PC-9 (cell line): ENCODE results near the gene RARS2. TPM values are rescaled to one million over a fixed set of nuclear protein-coding genes. Genes with fewer than 3 reads are reported as not detected.

Source experiments
- BruUV-seq: library from RNA; stranded (reverse); fragments of 400-500 nt; replicated peaks from 2 replicates; lab custom pipeline; 2021; lab: Mats Ljungman, UMichigan
- CTCF ChIA-PET: fragments of 300-600 bp; sonication (Branson Sonifier 250); formaldehyde crosslinking; loops from one replicate; lab custom pipeline; 2022; ENCODE audit warnings: antibody characterized with exemption; lab: Charles Lee
- POLR2A ChIA-PET: fragments of 300-600 bp; sonication (Branson Sonifier 250); formaldehyde crosslinking; loops from one replicate; lab custom pipeline; 2022; ENCODE audit warnings: antibody characterized with exemption; ENCODE audit not compliant: unreplicated experiment; lab: Charles Lee
- DNase-seq, 2 experiments: peaks; one replicate each; pipeline versions ENCODE4 v3.0.0 to v3.0.0-alpha.2; 2015 to 2022; ENCODE audit warnings: mixed read lengths in 1 of 2
- H2AFZ ChIP-seq: fragments of 200-600 bp; sonication (generic); 2 replicates; pipeline ENCODE4 v1.8.1; 2017; ENCODE audit warnings: antibody characterized with exemption
- H3F3A ChIP-seq: fragments of 200-600 bp; sonication (generic); 2 replicates; pipeline ENCODE4 v1.8.1; 2017; ENCODE audit warnings: antibody characterized with exemption, mild to moderate bottlenecking, low read depth; ENCODE audit not compliant: insufficient read depth
- H3K27ac ChIP-seq: fragments of 200-600 bp; sonication (generic); 2 replicates; pipeline ENCODE4 v1.6.1; 2016; ENCODE audit warnings: mixed run types
- H3K27me3 ChIP-seq: fragments of 200-600 bp; sonication (generic); 2 replicates; pipeline ENCODE4 v1.6.1; 2016; ENCODE audit warnings: low read depth, mixed run types; ENCODE audit not compliant: insufficient read depth
- H3K36me3 ChIP-seq: fragments of 200-600 bp; sonication (generic); 2 replicates; pipeline ENCODE4 v1.6.1; 2016; ENCODE audit warnings: low read depth, mixed run types
- H3K4me1 ChIP-seq: fragments of 200-600 bp; sonication (generic); replicated peaks from 2 replicates; pipeline ENCODE4 v1.6.1; 2016; ENCODE audit warnings: mixed run types; ENCODE audit not compliant: insufficient read depth
- H3K4me2 ChIP-seq: fragments of 200-600 bp; sonication (generic); 2 replicates; pipeline ENCODE4 v1.6.1; 2017; ENCODE audit warnings: mixed run types
- H3K4me3 ChIP-seq: fragments of 200-600 bp; sonication (generic); 2 replicates; pipeline ENCODE4 v1.6.1; 2016; ENCODE audit warnings: mixed run types
- H3K79me2 ChIP-seq: fragments of 200-600 bp; sonication (generic); 2 replicates; pipeline ENCODE4 v1.6.1; 2017; ENCODE audit warnings: low read depth, mixed run types
- H3K9me2 ChIP-seq: fragments of 200-600 bp; sonication (generic); 2 replicates; pipeline ENCODE4 v1.8.1; 2017; ENCODE audit warnings: mild to moderate bottlenecking; ENCODE audit not compliant: insufficient read depth
- H3K9me3 ChIP-seq: fragments of 200-600 bp; sonication (generic); 2 replicates; pipeline ENCODE4 v1.8.1; 2016; ENCODE audit warnings: low read depth; ENCODE audit not compliant: insufficient read depth
- H4K20me1 ChIP-seq: fragments of 200-600 bp; sonication (generic); 2 replicates; pipeline ENCODE4 v1.8.1; 2017; ENCODE audit not compliant: insufficient read depth
- CTCF ChIP-seq: fragments of 200-600 bp; sonication (generic); conservative IDR thresholded peaks from 2 replicates; pipeline ENCODE4 v1.6.1; 2017; ENCODE audit warnings: mixed run types, antibody characterized with exemption, mild to moderate bottlenecking, moderate library complexity
- EZH2 ChIP-seq: fragments of 200-600 bp; sonication (generic); IDR thresholded peaks from 2 replicates; pipeline ENCODE4 v1.8.0; 2017; ENCODE audit warnings: antibody characterized with exemption, low read depth
- intact Hi-C: fragments of 100-400 bp; cut with micrococcal nuclease; formaldehyde crosslinking; loops from one replicate; pipeline ENCODE4 v1.10.0; 2022; ENCODE audit not compliant: unreplicated experiment
- total RNA-seq: library from RNA; stranded (reverse); gene quantifications from 2 replicates; pipeline ENCODE4 v1.2.3, GENCODE V29; 2021

RARS2 gene
- total RNA-seq, 1 experiment from 2014 or later, result 34.6 TPM

DNA sequence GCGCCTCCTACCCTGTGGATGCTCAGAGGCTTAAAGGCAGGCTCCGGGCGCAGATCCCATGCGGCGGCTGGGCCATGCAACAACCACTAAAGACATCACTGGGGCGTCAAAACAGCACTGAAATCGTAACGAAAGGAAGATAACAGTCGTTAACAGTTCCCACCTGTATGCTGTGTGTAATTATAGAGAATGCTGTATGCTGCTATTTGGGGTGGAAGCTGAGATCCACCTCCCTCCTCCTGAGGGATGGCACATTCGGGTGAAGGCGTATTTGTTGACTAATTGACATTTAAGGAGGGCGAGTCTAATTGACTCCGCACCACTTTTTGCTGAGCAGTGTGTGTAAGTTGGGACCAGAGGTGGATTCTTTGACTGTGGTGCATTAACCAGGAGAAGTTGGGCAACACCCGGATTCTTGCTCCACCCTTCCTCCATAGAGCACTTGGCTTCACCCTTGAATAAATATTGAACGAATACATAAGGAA, 116.3 kb downstream of the RARS2 start:
- no peak for TF ChIP-seq CTCF
- TF ChIP-seq EZH2, result no peak
- H2AFZ ChIP-seq, result peak overlapping the region; percentile 90
- no peak overlapping the region for H3K27ac ChIP-seq

GRCh38 chr6:87472525-87473418, 117.0 kb downstream of the RARS2 start, which contains the start of gene SLC35A1:
SLC35A1 (plus strand) TSS chr6:87472974; CDS start chr6:87473004, 30 bp downstream.
- ChIA-PET POLR2A (interaction anchor here (0.6 to 0.7 kb wide), 2 partner anchors 22 to 1983 kb away, joined by 3 read pairs; no protein-coding TSS in a partner anchor), CTCF (interaction anchor here (0.7 kb wide), 1 partner anchor 214 kb away, joined by 3 read pairs; no protein-coding TSS in a partner anchor)
- Histone ChIP-seq H3K36me3 (no peaks in the 10 kb centered on the region), H3K27ac (0 out of 2 replicates have a peak within 1 kb of the TSS, but pooled peaks have one; percentile 32), H3K9me3 (no peaks in the 10 kb centered on the region), H3K4me3 (peak within 1 kb of the TSS; percentile 86), H3F3A (no peaks in the 10 kb centered on the region), H4K20me1 (no peaks in the 10 kb centered on the region), H3K9me2 (no peaks in the 10 kb centered on the region), H2AFZ (peak within 1 kb of the TSS; percentile 90), H3K4me1 (peaks cover 8% of the 10 kb centered on the region), H3K4me2 (peak within 1 kb of the TSS; percentile 84), H3K27me3 (no peaks in the 10 kb centered on the region), H3K79me2 (no peaks in the 10 kb centered on the region)
- no TSS peak for BruUV-seq
- intact Hi-C loops, result loop anchor here (1.0 to 5.0 kb wide), 5 partner anchors 51 to 230 kb away; partner anchors contain the start of genes AKIRIN2, CFAP206, ORC3 and SMIM8
- DNase-seq, result peak; percentile 49 to 82
- no peak for TF ChIP-seq EZH2
- peak; percentile 33; the same call in 1 of the 2 replicates for TF ChIP-seq CTCF

More for the DNA sequence above, 116.3 kb downstream of the RARS2 start:
- ChIA-PET POLR2A (no interaction called here), CTCF (no interaction called here)
- TSS peak; percentile 55 for BruUV-seq
- Histone ChIP-seq H3F3A (no peaks in the 10 kb centered on the region), H3K9me3 (no peaks in the 10 kb centered on the region), H3K4me3 (peak overlapping the region; percentile 86), H3K4me1 (peaks cover 8% of the 10 kb centered on the region), H4K20me1 (no peaks in the 10 kb centered on the region), H3K79me2 (no peaks in the 10 kb centered on the region), H3K36me3 (no peaks in the 10 kb centered on the region), H3K4me2 (peak overlapping the region; percentile 84), H3K9me2 (no peaks in the 10 kb centered on the region), H3K27me3 (no peaks in the 10 kb centered on the region)
- peak in 1 of 2 experiments; percentile 8 for DNase-seq
- intact Hi-C loops, result loop anchor here (2.0 to 5.0 kb wide), 3 partner anchors 117 to 229 kb away; partner anchors contain the start of genes AKIRIN2, ORC3 and SMIM8

DNA sequence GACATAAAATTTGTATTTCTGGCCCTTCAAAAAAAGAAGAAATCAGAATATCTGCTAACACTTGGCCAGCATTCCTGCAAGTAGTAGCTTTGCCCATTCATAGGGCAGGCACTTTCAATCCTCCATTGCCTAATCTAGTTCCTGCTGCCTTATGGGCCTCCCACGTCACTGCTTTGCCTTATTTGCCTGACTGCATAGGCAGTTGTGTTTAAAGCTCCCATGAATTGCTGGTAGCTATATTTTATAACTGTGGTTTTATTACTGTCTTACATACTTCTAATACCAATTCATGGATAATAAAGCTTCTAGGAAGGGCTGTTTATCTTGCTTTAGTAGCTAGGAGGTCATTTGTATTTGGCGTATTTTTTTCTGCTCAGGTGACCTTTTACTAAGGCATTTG, 124.7 kb downstream of the RARS2 start:
- ChIA-PET POLR2A (no interaction called here), CTCF (no interaction called here)
- H3F3A ChIP-seq, result no peaks in the 10 kb centered on the region

More for the DNA sequence above, 124.7 kb downstream of the RARS2 start:
- intact Hi-C loops, result no loop called here
- H3K4me2 ChIP-seq, result no peak overlapping the region
- no peaks in the 10 kb centered on the region for H4K20me1 ChIP-seq
- no peaks in the 10 kb centered on the region for H3K4me1 ChIP-seq
- H3K9me2 ChIP-seq, result no peaks in the 10 kb centered on the region
- no peaks in the 10 kb centered on the region for H3K36me3 ChIP-seq
- no peak overlapping the region for H3K4me3 ChIP-seq
- no peak for DNase-seq
- no peak overlapping the region for H2AFZ ChIP-seq
- no peak overlapping the region for H3K27ac ChIP-seq
- no peaks in the 10 kb centered on the region for H3K79me2 ChIP-seq
- no peaks in the 10 kb centered on the region for H3K27me3 ChIP-seq
- TF ChIP-seq EZH2 (no peak), CTCF (no peak)
- BruUV-seq, result no TSS peak
- H3K9me3 ChIP-seq, result no peaks in the 10 kb centered on the region
